Prostate gland (tissue), 2 donors: ENCODE results near the gene GNPNAT1.

Experiments
- POLR2A ChIP-seq: fragments of 450-650 bp; IDR thresholded peaks from one replicate; pipeline ENCODE4 v1.6.1; 2016; ENCODE audit warnings: antibody characterized with exemption, mild to moderate bottlenecking
- POLR2AphosphoS5 ChIP-seq: sonication (generic); formaldehyde crosslinking; IDR thresholded peaks from one replicate; pipeline ENCODE4 v1.6.1; 2017; ENCODE audit warnings: antibody characterized with exemption
- TF ChIP-seq, protein P1 (sequence below), 4 experiments: fragments of 200-600 bp in 2 of 4; fragments of 450-650 bp in 2 of 4; sonication (generic) in 2 of 4; IDR thresholded peaks; 1 replicate in 3 of 4; 2 replicates in 1 of 4; pipeline ENCODE4 v1.5.1; 2016 to 2019; ENCODE audit warnings: antibody characterized with exemption in 4 of 4, mild to moderate bottlenecking in 2 of 4, moderate library complexity in 2 of 4

DNA sequence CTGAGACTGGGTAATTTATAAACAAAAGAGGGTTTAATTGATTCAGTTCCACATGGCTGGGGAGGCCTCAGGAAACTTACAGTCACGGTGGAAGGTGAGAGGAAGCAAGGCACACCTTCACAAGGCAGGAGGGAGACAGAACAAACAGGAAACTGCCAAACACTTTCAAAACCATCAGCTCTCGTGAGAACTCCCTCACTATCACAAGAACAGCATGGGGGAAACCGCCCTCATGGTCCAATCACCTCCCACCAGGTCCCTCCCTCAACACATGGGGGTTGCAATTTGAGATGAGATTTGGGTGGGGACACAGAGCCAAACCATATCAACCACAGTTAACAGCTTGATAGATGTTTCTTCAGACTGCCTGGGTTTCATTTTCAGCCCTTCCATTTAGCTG lies 6.2 kb upstream of the GNPNAT1 start:
- TF ChIP-seq, protein P1, sequence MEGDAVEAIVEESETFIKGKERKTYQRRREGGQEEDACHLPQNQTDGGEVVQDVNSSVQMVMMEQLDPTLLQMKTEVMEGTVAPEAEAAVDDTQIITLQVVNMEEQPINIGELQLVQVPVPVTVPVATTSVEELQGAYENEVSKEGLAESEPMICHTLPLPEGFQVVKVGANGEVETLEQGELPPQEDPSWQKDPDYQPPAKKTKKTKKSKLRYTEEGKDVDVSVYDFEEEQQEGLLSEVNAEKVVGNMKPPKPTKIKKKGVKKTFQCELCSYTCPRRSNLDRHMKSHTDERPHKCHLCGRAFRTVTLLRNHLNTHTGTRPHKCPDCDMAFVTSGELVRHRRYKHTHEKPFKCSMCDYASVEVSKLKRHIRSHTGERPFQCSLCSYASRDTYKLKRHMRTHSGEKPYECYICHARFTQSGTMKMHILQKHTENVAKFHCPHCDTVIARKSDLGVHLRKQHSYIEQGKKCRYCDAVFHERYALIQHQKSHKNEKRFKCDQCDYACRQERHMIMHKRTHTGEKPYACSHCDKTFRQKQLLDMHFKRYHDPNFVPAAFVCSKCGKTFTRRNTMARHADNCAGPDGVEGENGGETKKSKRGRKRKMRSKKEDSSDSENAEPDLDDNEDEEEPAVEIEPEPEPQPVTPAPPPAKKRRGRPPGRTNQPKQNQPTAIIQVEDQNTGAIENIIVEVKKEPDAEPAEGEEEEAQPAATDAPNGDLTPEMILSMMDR (IDR thresholded peaks at IDR 0.05), result no peak
- TF ChIP-seq POLR2A, result no peak
- no peak for TF ChIP-seq POLR2AphosphoS5
